GM21825 (cell line): ENCODE measurements around the gene JTB.

Source experiments
- ATAC-seq: cut with Tn5 transposase; IDR thresholded peaks from one replicate; pipeline ENCODE4 v1.9.1; 2021; ENCODE audit warnings: mild to moderate bottlenecking, moderate library complexity; ENCODE audit not compliant: unreplicated experiment

JTB gene

DNA sequence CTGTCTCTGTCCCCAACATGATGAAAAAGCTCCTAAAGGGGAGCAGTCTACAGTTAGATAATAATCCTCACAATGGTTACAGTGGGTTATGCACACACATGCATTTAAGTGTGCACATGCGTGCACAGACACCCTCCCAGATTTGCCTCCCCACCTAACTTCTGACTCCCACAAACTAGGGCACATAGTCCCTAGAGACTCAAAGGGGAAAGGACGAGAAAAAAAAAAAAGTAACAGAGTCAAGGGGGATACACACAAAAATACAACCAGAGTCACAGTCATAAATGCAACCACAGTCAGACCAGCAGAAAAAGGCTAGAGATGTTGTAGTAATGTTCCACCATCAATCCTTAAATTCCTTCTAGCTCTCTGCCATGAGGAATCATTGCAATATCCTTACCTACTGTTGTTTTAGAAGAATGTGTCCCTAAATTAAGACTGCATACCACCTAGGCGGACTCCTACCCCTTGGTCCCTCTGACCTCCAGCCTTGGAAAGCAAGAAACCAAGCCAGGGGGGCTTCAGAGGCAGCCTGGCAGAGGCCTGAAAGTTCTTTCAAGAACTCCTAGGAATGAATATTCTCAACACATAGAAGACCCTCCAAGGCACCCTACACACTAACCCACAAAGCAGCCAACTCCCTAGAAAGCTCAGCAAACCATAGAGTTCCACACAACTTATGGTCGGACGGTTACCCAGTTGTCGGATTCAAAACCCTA, 20.3 kb downstream of the JTB start:
- ATAC-seq = no peak

DNA sequence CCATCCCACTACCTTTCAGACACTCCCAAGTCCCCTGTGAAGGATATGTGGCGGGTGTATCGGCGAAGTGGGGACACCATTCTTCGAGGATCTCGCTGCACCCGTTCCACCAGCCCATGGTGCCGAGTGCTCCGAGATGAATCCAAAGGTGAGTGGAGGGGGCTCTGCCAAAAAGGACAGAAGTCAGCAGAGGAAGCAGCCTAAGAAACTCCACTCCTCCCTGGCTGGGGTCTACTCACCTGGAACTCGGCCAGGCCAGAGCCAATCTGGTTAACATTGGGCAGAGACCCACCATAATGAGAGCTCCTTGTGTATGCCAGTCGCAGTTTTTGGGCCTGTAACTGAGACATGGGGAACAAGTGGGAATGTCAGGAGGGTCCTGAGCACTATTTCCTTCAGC, 22.6 kb downstream of the JTB start:
- ATAC-seq = no peak

DNA sequence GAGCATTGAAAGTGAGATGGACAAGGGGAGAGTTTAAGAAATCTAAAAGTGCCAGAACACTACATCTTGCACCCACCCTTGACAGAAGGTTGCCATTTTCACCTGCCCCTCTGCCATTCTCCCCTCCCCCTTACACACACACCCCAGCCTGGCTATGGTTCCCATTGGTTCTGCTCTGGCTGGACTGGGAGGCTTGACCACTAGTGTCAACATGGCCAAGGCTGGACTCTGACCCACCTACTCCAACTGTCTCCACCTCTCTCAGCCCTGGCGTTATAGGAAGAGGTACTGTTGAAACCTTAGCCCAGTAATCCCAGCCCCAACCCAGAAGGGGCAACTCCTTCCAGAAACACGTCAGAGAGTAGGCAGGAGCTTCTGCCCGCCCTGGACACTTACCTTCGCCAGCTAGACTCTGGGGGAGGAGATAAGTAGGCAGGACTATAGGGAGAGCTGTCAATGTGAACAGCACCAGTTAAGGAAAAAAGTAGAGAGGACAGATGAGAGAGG, 23.6 kb downstream of the JTB start:
- no peak for ATAC-seq

DNA sequence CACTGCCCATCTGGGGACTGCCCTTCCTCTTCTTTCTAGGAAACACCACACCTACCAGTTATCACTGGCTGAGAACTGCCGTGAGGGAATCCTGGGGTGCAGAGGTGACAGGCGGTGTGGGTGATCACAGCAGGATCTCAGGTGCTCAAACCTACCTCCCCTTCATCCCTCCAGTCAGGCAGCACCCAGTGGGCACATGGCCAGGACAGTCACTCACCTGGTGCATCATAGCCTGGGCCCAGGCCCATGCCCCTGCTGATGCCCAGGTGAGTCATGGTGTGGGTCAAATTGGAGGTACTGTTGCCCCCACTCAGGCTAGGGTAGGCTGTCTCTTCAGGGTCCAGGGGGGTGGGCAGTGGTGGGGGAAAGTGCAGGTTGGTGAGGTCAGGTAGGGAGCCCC, 25.7 kb downstream of the JTB start:
- no peak for ATAC-seq

DNA sequence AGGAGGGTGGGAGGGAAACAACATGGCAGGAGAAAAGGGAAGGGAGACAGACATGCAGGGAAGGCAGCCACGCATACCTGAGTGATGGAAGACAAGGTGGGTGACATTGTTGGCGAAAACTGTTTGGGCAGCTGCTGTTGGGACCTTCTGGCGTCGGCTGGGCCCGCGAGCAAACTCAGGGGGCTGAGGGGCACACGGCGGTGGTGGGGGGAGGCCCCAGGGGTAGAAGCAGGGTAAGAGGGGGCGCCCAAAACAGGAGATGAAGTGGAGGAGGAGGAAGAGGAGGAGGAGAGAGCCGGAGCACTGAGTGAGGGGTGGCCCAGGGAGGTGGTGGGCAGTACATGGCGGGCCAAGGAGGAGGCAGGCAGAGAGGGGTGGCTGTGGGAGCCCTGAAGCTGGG, 26.3 kb downstream of the JTB start:
- ATAC-seq = no peak

DNA sequence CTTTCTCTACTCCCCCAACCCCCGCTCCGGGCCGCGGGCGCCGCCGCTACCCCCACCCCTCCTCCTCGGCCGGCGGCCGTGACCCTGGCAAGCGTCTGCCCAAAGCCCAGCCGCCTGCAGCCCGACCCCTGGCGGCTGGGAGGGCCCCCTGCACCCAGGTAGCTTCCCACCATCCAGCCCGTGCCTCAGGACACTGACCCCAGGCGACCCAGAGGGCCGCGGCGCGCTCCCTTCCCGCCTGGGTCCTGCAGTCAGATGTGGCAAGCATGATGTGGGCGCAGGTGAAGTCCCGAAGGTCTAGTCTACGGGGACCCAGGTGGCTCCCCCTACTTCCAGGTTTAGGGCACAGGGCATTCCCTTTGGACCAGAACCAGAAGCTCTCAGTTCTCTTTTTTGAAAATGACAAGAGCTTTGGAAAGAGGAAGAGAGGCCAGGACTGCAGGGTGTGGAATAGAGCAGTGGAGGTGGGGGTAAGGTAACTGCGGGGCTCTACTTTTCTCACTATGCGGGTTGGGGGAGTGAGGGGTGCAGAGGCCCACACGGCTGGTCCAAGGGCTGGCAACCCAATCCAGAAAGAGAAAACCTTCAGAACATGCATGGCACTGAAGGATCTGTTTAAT, 30.7 kb downstream of the JTB start, which contains the start of gene DENND4B:
DENND4B (minus strand) TSS at position 97 of the 620 bp plus-strand sequence. CDS start 2,344 bp downstream, outside the sequence.
- ATAC-seq = peak; percentile 54

DNA sequence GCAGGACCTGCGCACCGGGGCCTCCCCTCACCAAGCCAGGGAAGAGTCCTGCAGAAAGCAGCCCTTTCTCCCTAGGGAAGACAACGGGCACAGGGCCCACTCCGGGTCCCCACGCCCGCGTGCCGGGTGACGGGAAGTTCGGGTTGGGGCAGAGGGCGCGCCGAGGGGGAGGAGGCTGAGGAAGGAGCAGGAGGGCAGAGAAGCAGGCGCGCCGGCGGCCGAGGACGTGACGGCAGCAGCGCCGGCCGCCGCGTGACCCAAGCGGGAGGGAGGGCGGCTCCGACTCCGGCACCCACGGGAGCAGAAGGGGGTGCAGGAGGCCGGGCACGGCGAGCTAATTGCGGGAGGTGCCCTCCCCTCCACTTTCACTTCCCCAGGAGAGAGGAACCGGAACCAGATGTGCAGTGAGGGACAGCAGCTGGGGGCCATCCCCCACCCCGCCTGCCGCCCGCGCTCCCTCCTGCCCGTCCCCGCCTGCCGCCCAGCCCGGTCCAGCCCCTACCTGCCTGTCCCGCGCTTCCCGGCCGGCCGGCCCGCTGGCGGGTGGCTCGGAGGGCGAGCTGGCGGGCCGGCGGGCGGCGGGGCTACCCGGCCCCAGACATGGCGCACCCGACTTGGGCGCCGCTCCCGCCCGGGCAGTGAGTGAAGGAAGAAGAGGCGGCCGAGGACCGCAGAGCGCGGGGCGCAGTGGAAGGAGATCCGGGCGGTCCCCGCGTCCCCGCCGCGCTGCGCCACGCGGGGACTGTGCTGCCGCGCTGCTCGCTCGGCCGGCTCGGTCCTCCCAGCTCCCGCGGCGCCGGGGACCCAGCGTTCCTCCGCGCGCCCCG, 31.5 kb downstream of the JTB start:
- peak; percentile 64 for ATAC-seq

DNA sequence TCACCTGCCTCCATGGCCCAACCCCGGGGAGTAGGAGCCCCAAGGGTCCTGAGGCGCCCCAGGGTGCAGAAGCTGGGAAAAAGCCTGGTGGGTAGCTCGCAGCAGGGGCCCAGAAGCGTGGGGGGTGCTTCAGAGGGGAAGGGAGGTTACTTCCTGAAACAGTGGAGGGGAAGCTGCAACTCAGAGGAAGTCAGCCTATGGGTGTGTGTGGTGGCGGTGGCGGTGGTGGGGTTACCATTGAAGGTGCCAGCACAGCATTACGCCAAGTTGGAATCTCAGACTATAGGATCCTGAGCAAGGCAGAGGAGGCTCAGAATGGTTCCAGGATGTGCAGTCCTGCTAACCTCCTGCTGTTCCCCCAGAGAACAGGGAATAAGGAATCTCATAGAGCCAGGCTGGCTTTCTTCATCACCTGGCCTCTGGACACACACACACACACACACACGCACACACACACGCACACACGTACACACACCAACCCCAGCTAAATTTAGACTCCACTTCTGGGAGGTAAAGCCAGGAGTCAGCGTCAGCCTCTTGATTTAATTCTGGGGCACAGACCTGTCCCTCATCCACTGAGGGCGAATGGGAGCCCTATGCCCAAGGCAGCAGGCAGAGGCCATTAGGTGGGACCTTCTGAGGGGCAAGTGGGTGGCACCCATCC, 32.2 kb downstream of the JTB start:
- no peak for ATAC-seq

DNA sequence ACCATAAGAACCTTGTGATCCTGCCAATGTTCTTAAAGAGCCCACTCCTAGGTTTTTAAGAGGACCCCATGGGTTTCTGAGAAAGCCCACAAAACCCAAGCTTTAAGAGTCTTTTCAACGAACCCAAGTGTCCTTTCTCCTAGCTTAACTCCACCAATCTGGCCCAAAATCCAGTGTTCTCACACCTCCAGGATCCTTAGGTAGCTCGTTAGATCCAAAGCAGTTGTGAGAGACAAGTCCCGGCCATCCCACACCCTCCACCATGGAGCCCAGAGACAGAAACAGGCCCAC, 32.7 kb downstream of the JTB start:
- ATAC-seq = no peak

DNA sequence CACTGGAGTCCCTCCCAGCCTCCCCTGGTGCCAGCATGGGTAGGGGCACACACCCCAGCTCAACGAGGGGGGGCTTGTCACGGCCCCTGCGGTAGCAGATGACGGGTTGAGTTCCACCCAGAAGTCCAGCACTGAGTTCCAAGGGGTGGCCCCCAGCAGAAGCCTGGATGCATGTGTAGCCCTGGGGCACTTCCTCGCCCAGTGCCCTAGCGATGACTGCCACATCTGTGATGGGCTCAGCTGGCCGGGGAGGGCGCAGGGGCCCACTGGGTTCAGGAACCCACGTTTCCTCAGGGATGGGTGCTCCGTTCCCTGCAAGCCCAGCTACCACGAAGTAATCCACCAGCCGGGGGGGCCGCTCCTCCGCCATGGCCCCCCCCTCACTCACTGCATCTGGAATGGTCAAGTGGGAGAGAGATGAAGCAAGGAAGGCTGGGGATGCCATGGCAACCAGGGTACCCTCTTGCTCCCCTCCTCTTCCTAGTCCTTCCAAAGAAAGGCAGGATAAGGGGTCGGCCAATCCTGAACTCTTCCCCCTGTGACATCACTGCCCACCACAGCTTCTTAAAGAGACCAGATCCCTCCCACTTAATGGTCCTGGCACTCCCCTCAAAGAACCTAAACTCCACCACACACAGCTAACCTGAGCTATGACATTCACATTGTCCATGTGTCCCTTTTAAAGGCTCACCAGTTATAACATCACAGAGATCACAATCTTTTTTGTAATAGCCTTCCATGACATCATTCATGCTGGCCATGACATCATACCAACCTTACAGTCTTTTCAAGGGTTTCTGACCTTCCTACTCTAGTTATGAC, 33.3 kb downstream of the JTB start:
- ATAC-seq = no peak

DNA sequence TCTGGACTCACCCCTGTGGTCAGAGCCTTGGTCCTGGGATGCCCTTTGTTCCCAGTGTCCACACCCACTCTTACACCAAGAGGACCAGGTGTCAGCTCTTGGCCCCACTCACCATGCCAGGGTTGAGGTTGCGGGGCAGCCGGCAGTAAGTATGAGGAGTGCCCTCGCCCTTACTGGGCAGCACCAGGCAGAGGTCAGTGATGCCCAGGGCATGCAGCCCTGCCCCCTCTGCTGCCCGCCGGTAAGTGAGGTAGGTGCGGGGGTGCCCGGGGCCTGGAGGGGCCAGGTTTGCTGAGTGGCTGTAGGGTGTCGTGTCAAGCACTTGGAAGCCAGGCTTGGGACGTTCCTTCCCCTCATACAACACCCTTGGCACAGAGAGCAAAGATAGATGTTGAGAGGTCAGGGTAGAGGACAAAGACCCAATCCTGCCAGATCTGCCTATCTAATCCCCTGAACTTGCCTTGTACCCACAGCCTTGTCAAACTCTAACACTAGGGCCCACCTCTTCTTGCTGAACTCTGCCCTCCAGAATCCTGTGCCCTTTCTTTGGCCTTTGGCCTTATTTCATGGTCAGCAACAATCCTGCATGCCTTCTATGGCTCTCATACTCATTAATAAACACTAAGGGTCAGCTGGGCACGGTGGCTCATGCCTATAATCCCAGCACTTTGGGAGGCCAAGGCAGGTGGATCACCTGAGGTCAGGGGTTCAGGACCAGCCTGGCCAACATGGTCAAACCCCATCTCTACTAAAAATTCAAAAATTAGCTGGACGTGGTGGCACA, 34.5 kb downstream of the JTB start:
- no peak for ATAC-seq

DNA sequence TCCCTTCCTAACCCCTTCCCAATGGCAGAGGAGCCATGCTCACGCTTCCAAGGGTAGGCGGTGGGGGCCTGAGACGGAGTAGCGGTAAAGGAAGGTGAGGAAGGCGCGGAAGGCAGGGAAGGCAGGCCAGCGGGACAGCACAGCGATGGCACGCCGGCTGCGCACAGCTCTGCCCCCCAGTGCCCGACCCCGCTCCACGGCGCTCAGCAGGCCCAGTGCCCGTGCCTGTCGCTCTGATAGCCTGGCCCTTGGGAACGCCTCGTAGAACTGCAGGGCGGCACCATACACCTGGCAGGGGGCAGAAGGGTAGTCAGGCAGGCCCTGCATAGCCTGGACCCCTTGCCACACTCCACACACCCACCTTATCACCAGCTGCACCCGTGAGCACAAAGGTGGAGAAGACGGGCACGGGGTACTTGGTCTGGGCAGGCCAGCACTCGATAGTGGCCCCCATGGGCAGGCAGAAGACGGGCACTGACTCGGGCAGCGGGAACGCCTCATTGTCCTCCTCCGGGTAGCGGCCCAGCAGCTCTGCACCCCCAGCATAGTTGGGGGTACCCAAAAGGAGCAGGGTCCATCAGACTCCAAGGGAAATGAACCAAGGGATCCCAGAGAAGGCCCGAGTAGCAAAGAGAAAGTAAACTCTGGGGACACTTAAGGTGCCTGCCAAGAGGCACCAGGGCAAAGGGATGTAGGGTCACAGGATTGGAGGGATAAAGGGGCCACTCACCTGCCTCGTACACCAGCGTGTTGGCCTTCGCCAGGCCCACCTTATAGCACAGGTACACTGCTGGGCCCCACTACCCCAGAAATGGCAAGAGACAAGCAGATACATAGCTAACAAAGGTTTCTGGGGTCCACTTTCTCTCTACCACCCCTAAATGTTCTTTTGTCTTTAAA, 35.4 kb downstream of the JTB start:
- no peak for ATAC-seq

DNA sequence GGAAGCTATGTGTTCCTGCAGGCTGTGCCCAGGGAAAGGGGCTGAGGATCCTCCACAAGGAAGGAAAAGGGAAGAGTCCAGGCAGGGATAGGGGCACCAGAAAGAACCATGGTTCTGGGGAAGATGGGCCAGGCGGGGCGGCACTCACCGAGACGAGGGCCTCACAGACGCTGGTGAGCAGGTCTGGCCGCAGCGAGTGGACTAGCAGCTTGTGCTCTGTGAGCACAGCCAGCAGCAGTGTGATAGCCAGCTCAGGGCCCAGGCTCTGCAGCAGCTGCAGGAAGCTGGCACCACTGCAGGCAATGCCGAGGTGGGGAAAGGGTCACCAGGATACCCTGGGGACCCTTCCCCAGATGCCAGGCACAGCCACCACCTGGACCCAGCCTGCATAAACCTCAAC, 36.7 kb downstream of the JTB start:
- ATAC-seq = no peak

DNA sequence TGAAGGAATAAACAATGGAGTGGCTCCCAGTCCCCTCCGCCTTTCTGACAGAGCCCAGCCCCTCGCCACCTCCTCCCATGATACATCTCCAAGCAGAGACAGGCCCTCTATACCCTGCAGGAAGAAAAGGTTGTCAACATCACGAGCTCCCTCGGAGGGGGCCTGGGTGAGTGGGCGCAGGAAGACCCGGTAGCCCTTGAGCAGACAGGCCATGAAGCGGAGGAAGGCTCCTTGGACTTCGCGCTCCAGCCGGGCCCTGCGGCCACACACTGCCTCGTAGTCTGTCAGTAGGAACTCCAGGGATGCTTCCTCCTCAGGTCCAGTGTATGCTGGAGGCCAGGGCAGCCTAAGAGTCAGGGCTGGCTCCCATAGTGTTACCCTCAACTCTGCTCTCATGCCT, 38.0 kb downstream of the JTB start:
- no peak for ATAC-seq

DNA sequence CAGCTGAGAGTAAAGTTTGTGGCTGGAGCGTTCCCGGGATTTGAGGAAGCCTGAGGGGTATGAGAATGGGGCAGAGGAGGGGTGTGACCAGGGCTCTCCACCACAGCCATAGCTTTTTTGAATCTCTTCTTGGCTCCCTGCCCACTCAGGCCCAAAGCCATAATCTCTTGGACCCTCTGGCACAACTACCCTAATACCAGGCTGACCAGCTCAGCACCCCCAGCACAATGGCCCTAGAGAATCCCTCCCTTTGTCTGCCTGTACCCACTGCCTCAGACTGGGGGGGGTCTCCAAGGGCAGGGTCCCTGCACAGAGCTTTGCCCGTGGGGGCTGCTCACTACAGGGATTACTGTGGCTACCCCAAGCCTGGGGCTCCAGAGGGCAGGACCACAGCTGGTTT, 38.5 kb downstream of the JTB start:
- no peak for ATAC-seq

DNA sequence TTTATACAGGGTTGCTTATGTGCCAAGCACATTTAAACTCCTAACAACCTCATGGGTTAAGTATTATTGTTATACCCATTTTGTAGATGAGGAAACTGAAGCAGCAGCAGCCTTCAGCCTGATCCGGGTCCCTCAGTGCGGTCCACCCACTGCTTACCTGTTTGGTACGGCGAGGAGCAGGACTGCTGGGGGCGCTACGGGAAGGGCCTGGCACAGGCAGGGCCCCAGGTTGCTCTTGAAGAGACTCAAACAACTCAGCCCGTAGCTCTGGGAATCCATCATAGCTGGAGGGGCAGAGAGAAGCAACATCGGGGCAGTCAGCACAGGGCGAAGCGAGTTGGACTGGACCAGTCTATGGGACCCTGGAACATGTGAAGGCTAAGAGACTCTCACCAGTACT, 40.1 kb downstream of the JTB start:
- no peak for ATAC-seq

DNA sequence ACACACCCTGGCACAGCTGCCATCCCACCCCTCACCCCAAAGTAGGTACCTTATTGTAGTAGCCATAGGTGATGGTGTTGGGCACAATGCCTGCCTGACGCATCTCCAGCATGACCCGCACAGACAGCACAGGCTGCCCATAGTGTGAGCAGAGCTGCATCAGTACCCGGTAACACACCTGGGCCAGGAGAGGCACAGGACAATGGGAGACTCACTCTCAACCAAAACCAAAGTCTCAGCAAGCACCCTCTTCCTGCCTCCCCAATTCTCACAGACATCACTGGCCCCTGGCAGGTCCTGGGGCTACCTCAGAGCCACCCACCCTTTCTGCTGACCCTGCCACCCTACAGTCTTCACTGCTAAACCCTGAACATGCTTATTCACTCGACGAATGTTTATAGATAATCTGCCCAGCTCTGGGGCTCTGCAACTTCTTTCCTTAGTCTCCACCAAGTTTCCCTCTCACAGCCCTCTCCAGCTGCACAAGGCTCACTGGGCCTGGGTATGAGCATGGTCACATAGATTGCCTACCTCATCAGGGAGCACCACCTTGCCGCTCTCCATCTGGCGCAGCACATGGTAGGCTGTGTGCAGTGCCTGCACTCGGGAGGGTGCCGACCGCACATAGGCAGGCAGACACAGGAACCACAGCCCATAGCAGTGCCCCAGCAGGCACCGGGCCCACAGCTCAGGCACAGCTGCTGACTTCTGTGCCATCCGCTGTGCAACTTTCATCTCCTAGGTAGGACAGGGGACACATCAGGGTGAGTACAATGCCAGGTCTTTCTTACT, 41.3 kb downstream of the JTB start:
- no peak for ATAC-seq

DNA sequence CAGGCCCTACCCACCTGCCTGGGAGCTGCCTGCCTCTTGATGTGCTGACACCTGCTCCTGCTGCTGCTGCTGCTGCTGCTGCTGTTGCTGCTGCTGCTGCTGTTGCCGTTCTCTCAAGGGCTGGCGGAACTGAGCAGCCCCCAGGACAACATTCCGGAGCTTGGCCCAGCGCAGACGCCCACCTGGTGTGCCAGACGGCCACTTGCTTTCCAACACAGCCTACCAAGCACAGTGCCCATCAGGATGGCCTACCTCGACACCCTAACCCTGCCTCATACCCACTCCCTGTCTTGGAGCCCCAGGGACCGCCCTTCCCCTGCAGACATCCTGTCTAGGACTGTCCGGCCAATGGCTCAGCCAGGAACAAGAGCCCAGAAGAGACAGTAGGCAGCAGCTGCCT, 42.7 kb downstream of the JTB start:
- no peak for ATAC-seq
